DOHH2 (cell line): ENCODE results near the gene SIK2.

Experiments used
- H3F3A ChIP-seq: fragments of 200-600 bp; sonication (generic), shearing (Covaris generic); 2 replicates; pipeline ENCODE4 v1.6.0; 2016; ENCODE audit warnings: antibody characterized with exemption, mild to moderate bottlenecking; ENCODE audit not compliant: control insufficient read depth, insufficient read depth
- H3K27ac ChIP-seq: fragments of 200-600 bp; sonication (generic); 2 replicates; pipeline ENCODE4 v1.5.1; 2014; ENCODE audit warnings: low read depth, mild to moderate bottlenecking, low read length, moderate library complexity
- H3K27me3 ChIP-seq: fragments of 200-600 bp; sonication (generic); 2 replicates; pipeline ENCODE4 v1.6.1; 2014; ENCODE audit warnings: mild to moderate bottlenecking, low read length, mixed read lengths; ENCODE audit not compliant: control insufficient read depth
- H3K36me3 ChIP-seq: fragments of 200-600 bp; sonication (generic); 2 replicates; pipeline ENCODE4 v1.6.1; 2014; ENCODE audit warnings: mild to moderate bottlenecking, low read length, moderate library complexity, mixed read lengths; ENCODE audit not compliant: control insufficient read depth
- H3K4me1 ChIP-seq: fragments of 200-600 bp; sonication (generic); 2 replicates; pipeline ENCODE4 v1.6.1; 2014; ENCODE audit warnings: mild to moderate bottlenecking, low read length, mixed read lengths; ENCODE audit not compliant: control insufficient read depth
- H3K4me2 ChIP-seq: fragments of 200-600 bp; sonication (generic); 2 replicates; pipeline ENCODE4 v1.6.0; 2014; ENCODE audit warnings: mild to moderate bottlenecking, low read length, moderate library complexity
- H3K4me3 ChIP-seq: fragments of 200-600 bp; sonication (generic); 2 replicates; pipeline ENCODE4 v1.5.1; 2014; ENCODE audit warnings: mild to moderate bottlenecking, low read length, mixed read lengths
- H3K79me2 ChIP-seq: fragments of 200-600 bp; sonication (generic); 2 replicates; pipeline ENCODE4 v1.6.1; 2014; ENCODE audit warnings: mild to moderate bottlenecking, low read length, mixed read lengths; ENCODE audit not compliant: control insufficient read depth
- H3K9me2 ChIP-seq: fragments of 200-600 bp; sonication (generic); replicated peaks from 2 replicates; pipeline ENCODE4 v1.6.1; 2014; ENCODE audit warnings: mild to moderate bottlenecking, low read length, mixed read lengths; ENCODE audit not compliant: control insufficient read depth
- H3K9me3 ChIP-seq: fragments of 200-600 bp; sonication (generic); 2 replicates; pipeline ENCODE4 v1.6.1; 2014; ENCODE audit warnings: antibody characterized with exemption, low read length, mixed read lengths; ENCODE audit not compliant: control insufficient read depth, insufficient read depth
- H4K20me1 ChIP-seq: fragments of 200-600 bp; sonication (generic); 2 replicates; pipeline ENCODE4 v1.6.0; 2014; ENCODE audit warnings: low read depth, mild to moderate bottlenecking, antibody characterized with exemption, low read length, moderate library complexity; ENCODE audit not compliant: control insufficient read depth, insufficient read depth
- EZH2phosphoT487 ChIP-seq: fragments of 200-600 bp; sonication (generic); IDR thresholded peaks from 2 replicates; pipeline ENCODE4 v1.6.1; 2017; ENCODE audit warnings: borderline replicate concordance, mild to moderate bottlenecking, antibody characterized with exemption, low read length, moderate library complexity, mixed read lengths
- TF ChIP-seq, protein P1 (sequence below): fragments of 200-600 bp; sonication (generic); IDR thresholded peaks from one replicate; pipeline ENCODE4 v1.5.1; 2014; ENCODE audit warnings: antibody characterized with exemption, mild to moderate bottlenecking, low read depth, low read length; ENCODE audit not compliant: poor library complexity, severe bottlenecking

SIK2 gene

GRCh38 chr11:111561306-111561705 lies 40.9 kb upstream of the SIK2 start:
- no peaks in the 10 kb centered on the region for H3F3A ChIP-seq
- H3K36me3 ChIP-seq = no peaks in the 10 kb centered on the region
- H4K20me1 ChIP-seq = no peaks in the 10 kb centered on the region
- H3K9me3 ChIP-seq = no peaks in the 10 kb centered on the region
- no peaks in the 10 kb centered on the region for H3K27me3 ChIP-seq
- no peaks in the 10 kb centered on the region for H3K4me1 ChIP-seq
- no peak for TF ChIP-seq EZH2phosphoT487
- TF ChIP-seq, protein P1, sequence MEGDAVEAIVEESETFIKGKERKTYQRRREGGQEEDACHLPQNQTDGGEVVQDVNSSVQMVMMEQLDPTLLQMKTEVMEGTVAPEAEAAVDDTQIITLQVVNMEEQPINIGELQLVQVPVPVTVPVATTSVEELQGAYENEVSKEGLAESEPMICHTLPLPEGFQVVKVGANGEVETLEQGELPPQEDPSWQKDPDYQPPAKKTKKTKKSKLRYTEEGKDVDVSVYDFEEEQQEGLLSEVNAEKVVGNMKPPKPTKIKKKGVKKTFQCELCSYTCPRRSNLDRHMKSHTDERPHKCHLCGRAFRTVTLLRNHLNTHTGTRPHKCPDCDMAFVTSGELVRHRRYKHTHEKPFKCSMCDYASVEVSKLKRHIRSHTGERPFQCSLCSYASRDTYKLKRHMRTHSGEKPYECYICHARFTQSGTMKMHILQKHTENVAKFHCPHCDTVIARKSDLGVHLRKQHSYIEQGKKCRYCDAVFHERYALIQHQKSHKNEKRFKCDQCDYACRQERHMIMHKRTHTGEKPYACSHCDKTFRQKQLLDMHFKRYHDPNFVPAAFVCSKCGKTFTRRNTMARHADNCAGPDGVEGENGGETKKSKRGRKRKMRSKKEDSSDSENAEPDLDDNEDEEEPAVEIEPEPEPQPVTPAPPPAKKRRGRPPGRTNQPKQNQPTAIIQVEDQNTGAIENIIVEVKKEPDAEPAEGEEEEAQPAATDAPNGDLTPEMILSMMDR = no peak
- no peaks in the 10 kb centered on the region for H3K9me2 ChIP-seq
- H3K79me2 ChIP-seq = no peaks in the 10 kb centered on the region
- no peak overlapping the region for H3K4me3 ChIP-seq
- H3K4me2 ChIP-seq = no peak overlapping the region
- H3K27ac ChIP-seq = no peak overlapping the region

- Histone ChIP-seq H3K4me3 (no peak overlapping the region), H3F3A (no peaks in the 10 kb centered on the region), H4K20me1 (no peaks in the 10 kb centered on the region), H3K36me3 (no peaks in the 10 kb centered on the region), H3K4me1 (no peaks in the 10 kb centered on the region), H3K27ac (no peak overlapping the region), H3K27me3 (no peaks in the 10 kb centered on the region), H3K79me2 (no peaks in the 10 kb centered on the region), H3K9me2 (no peaks in the 10 kb centered on the region), H3K9me3 (no peaks in the 10 kb centered on the region), H3K4me2 (no peak overlapping the region)
- TF ChIP-seq, protein P1 = no peak
- no peak for TF ChIP-seq EZH2phosphoT487
Observed at GRCh38 chr11:111561791-111562325, 40.4 kb upstream of the SIK2 start.

- H3K79me2 ChIP-seq = no peaks in the 10 kb centered on the region
- TF ChIP-seq EZH2phosphoT487 = no peak
- TF ChIP-seq, protein P1 = no peak
- no peaks in the 10 kb centered on the region for H3K27me3 ChIP-seq
- no peak overlapping the region for H3K4me3 ChIP-seq
- H3K9me3 ChIP-seq = no peaks in the 10 kb centered on the region
- no peak overlapping the region for H3K4me2 ChIP-seq
- H3K36me3 ChIP-seq = no peaks in the 10 kb centered on the region
- H4K20me1 ChIP-seq = no peaks in the 10 kb centered on the region
- H3K9me2 ChIP-seq = no peaks in the 10 kb centered on the region
- H3K4me1 ChIP-seq = no peaks in the 10 kb centered on the region
- H3F3A ChIP-seq = no peaks in the 10 kb centered on the region
- H3K27ac ChIP-seq = no peak overlapping the region
Observed at GRCh38 chr11:111562692-111563389, 39.4 kb upstream of the SIK2 start.
